B cell (primary cell): ENCODE results near the gene IKZF1. TPM values are rescaled to one million over a fixed set of nuclear protein-coding genes. Genes with fewer than 3 reads are reported as not detected.

Source experiments
- ATAC-seq: fragments of 200-7000 bp; cut with Tn5 transposase; one replicate; pipeline ENCODE4 v1.10.0; 2021; ENCODE audit warnings: low read depth, mild to moderate bottlenecking, moderate number of reproducible peaks, moderate library complexity
- CTCF ChIA-PET: fragments of 350-600 bp; sonication (Branson Sonifier 250); formaldehyde crosslinking; loops from one replicate; lab custom pipeline; 2021; ENCODE audit warnings: antibody characterized with exemption, inconsistent platforms; lab: Charles Lee
- POLR2A ChIA-PET: fragments of 350-600 bp; sonication (Branson Sonifier 250); formaldehyde crosslinking; loops from one replicate; lab custom pipeline; 2021; ENCODE audit warnings: antibody characterized with exemption; lab: Charles Lee
- DNase-seq: peaks from one replicate; pipeline ENCODE4 v3.0.0; 2013
- H2AFZ ChIP-seq: 2 replicates; pipeline ENCODE4 v1.6.1; 2012; ENCODE audit warnings: mild to moderate bottlenecking, low read depth, low read length; ENCODE audit not compliant: insufficient read depth, poor library complexity, severe bottlenecking
- H3K27ac ChIP-seq, 2 donors: 1 replicate in 1 of 2; 2 replicates in 1 of 2; pipeline ENCODE4 v1.5.1; 2012 to 2013; ENCODE audit warnings: low read length in 2 of 2, mild to moderate bottlenecking in 2 of 2, moderate library complexity in 1 of 2
- H3K27me3 ChIP-seq, 4 experiments: fragments of 200-600 bp in 1 of 4; sonication (generic) in 1 of 4; replicated peaks in 1 of 4; 1 replicate in 2 of 4; 2 replicates in 2 of 4; pipeline versions ENCODE4 v1.6.1 to v1.7.0; 2013 to 2016; ENCODE audit warnings: low read length in 3 of 4, mild to moderate bottlenecking in 2 of 4, mixed read lengths in 1 of 4, moderate library complexity in 1 of 4; ENCODE audit not compliant: insufficient read depth in 4 of 4, control insufficient read depth in 3 of 4; ENCODE audit errors: control extremely low read depth in 1 of 4
- H3K36me3 ChIP-seq, 2 experiments: replicated peaks in 1 of 2; 1 replicate in 1 of 2; 2 replicates in 1 of 2; pipeline versions ENCODE4 v1.6.1 to v1.7.1; 2013; ENCODE audit warnings: low read length in 1 of 2; ENCODE audit not compliant: insufficient read depth in 2 of 2, control insufficient read depth in 1 of 2; ENCODE audit errors: control extremely low read depth in 1 of 2, extremely low read depth in 1 of 2
- H3K4me1 ChIP-seq, 2 donors: fragments of 200-600 bp in 1 of 2; sonication (generic) in 1 of 2; 1 replicate in 1 of 2; 2 replicates in 1 of 2; pipeline versions ENCODE4 v1.5.1 to v1.6.1; 2013 to 2017; ENCODE audit warnings: low read length in 2 of 2; ENCODE audit not compliant: control insufficient read depth in 2 of 2, insufficient read depth in 2 of 2
- H3K4me2 ChIP-seq: replicated peaks from 2 replicates; pipeline ENCODE3; 2012; ENCODE audit warnings: mild to moderate bottlenecking, low read depth, low read length; ENCODE audit not compliant: poor library complexity, severe bottlenecking
- H3K4me3 ChIP-seq, 5 experiments: fragments of 200-600 bp in 1 of 5; sonication (generic) in 1 of 5; 1 replicate in 3 of 5; 2 replicates in 2 of 5; pipeline versions ENCODE4 v1.5.1 to v1.7.0; 2011 to 2016; ENCODE audit warnings: low read length in 4 of 5, mild to moderate bottlenecking in 4 of 5, low read depth in 2 of 5, control low read depth in 1 of 5, moderate library complexity in 1 of 5; ENCODE audit not compliant: insufficient read depth in 1 of 5; ENCODE audit errors: control extremely low read depth in 1 of 5, extremely low read depth in 1 of 5
- H3K79me2 ChIP-seq: fragments of 200-600 bp; sonication (generic); one replicate; pipeline ENCODE4 v1.6.0; 2016; ENCODE audit warnings: low read length; ENCODE audit not compliant: control insufficient read depth, insufficient read depth
- H3K9ac ChIP-seq: fragments of 200-600 bp; sonication (generic); 2 replicates; pipeline ENCODE4 v1.6.1; 2017; ENCODE audit warnings: mild to moderate bottlenecking, low read length, moderate library complexity
- H3K9me3 ChIP-seq, 3 donors: one replicate each; pipeline versions ENCODE4 v1.6.1 to v1.7.1; 2013; ENCODE audit warnings: low read length in 2 of 3; ENCODE audit not compliant: control insufficient read depth in 2 of 3, insufficient read depth in 1 of 3; ENCODE audit errors: control extremely low read depth in 1 of 3
- H4K20me1 ChIP-seq: 2 replicates; pipeline ENCODE4 v1.6.0; 2012; ENCODE audit warnings: mild to moderate bottlenecking, low read length; ENCODE audit not compliant: insufficient read depth, control insufficient read depth, poor library complexity, severe bottlenecking
- H3K27ac Mint-ChIP-seq: one replicate; pipeline ENCODE4 v1.8.0; 2021; ENCODE audit warnings: mixed read lengths
- H3K27me3 Mint-ChIP-seq: one replicate; pipeline ENCODE4 v1.8.0; 2021; ENCODE audit warnings: mixed read lengths
- H3K4me1 Mint-ChIP-seq: one replicate; pipeline ENCODE4 v1.8.0; 2021; ENCODE audit warnings: mixed read lengths
- H3K4me3 Mint-ChIP-seq: one replicate; pipeline ENCODE4 v1.8.0; 2021; ENCODE audit warnings: mixed read lengths
- H3K9me3 Mint-ChIP-seq: one replicate; pipeline ENCODE4 v1.8.0; 2022; ENCODE audit warnings: mixed read lengths; ENCODE audit not compliant: insufficient read depth
- EZH2 ChIP-seq: IDR thresholded peaks from 2 replicates; pipeline ENCODE4 v1.6.1; 2012; ENCODE audit warnings: borderline replicate concordance, low read depth, mild to moderate bottlenecking, moderate library complexity, low read length; ENCODE audit not compliant: insufficient read depth, poor library complexity, severe bottlenecking
- WGBS: methylation state at CpG from one replicate; pipeline ENCODE4 v1.1.5; 2013; ENCODE audit warnings: missing lambda C conversion rate; ENCODE audit not compliant: insufficient coverage; 5-methylcytosine and 5-hydroxymethylcytosine counted together
- intact Hi-C: fragments of 100-400 bp; cut with micrococcal nuclease; formaldehyde crosslinking; loops from one replicate; pipeline ENCODE4 v1.10.0; 2022
- polyA plus RNA-seq: library from polyadenylated mRNA; depleted of rRNA; stranded (reverse); fragments of >200 nt; gene quantifications from 2 replicates; pipeline ENCODE4 v1.2.3, GENCODE V29; 2012
- total RNA-seq, 2 donors: library from RNA; stranded (reverse); fragments of 120-200 nt in 1 of 2; gene quantifications; 1 replicate in 1 of 2; 2 replicates in 1 of 2; pipeline versions ENCODE4 v1.2.3 to v1.2.4, GENCODE V29; 2013 to 2022
- TF ChIP-seq, protein P1 (sequence below): fragments of 200-600 bp; IDR thresholded peaks from one replicate; pipeline ENCODE4 v1.8.0; 2022; ENCODE audit warnings: antibody characterized with exemption, mild to moderate bottlenecking

IKZF1 gene
- total and polyA plus RNA-seq, 2 donors (not counting 1 experiment from before 2014, with no cell fraction given): 199 to 254 TPM

DNA sequence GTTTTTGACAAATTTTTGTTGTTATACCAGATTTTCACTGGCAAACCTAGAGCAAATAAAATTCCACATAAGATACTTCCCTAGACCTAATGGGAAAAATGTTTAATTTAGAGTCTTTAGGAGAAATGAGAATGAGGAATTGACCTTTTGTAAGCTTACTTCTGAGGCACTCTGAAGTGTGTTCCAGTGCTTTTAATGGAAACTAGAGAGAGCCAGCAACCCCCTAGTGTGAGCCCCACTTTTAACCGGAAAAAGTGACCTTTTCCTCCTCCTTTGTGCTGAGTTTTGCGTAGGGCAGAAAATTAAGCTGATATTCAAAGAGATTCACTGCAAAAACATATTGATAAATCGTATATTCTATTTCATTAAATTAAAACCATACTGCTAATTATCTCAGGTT is 5.2 kb downstream of the IKZF1 start:
- Histone ChIP-seq H3K79me2 (peaks cover 100% of the 10 kb centered on the region), H4K20me1 (peaks cover 15% of the 10 kb centered on the region), H2AFZ (no peak overlapping the region), H3K27ac (peak overlapping the region; percentile 64 to 83), H3K4me1 (peaks cover 64 to 65% of the 10 kb centered on the region in 2 donors), H3K9ac (peak overlapping the region; percentile 92), H3K4me2 (peak overlapping the region; percentile 82), H3K36me3 (peaks cover 0 to 8% of the 10 kb centered on the region in 2 experiments), H3K4me3 (peak overlapping the region; percentile 74 to 99 (median 87)), H3K27me3 (no peaks in the 10 kb centered on the region), H3K9me3 (no peaks in the 10 kb centered on the region)
- Mint-ChIP-seq H3K4me3 (peak overlapping the region; percentile 91), H3K4me1 (peaks cover 71% of the 10 kb centered on the region), H3K9me3 (no peaks in the 10 kb centered on the region), H3K27me3 (no peaks in the 10 kb centered on the region), H3K27ac (peak overlapping the region; percentile 94)
- ChIA-PET CTCF (interaction anchor here (0.6 to 10.4 kb wide), 18 partner anchors 10 to 217 kb away, joined by 3 to 111 read pairs (median 6); no protein-coding TSS in a partner anchor), POLR2A (interaction anchor here (0.7 to 3.4 kb wide), 7 partner anchors 9 to 103 kb away, joined by 3 to 12 read pairs (median 4); no protein-coding TSS in a partner anchor)
- no CpG with 5 or more reads among the region's 3 CpGs for WGBS
- no peak for ATAC-seq
- intact Hi-C loops: loop anchor here (5.0 kb wide), 2 partner anchors 103 to 162 kb away; no protein-coding TSS in a partner anchor
- TF ChIP-seq, protein P1, sequence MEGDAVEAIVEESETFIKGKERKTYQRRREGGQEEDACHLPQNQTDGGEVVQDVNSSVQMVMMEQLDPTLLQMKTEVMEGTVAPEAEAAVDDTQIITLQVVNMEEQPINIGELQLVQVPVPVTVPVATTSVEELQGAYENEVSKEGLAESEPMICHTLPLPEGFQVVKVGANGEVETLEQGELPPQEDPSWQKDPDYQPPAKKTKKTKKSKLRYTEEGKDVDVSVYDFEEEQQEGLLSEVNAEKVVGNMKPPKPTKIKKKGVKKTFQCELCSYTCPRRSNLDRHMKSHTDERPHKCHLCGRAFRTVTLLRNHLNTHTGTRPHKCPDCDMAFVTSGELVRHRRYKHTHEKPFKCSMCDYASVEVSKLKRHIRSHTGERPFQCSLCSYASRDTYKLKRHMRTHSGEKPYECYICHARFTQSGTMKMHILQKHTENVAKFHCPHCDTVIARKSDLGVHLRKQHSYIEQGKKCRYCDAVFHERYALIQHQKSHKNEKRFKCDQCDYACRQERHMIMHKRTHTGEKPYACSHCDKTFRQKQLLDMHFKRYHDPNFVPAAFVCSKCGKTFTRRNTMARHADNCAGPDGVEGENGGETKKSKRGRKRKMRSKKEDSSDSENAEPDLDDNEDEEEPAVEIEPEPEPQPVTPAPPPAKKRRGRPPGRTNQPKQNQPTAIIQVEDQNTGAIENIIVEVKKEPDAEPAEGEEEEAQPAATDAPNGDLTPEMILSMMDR: no peak
- no peak for TF ChIP-seq EZH2
- no peak for DNase-seq

DNA sequence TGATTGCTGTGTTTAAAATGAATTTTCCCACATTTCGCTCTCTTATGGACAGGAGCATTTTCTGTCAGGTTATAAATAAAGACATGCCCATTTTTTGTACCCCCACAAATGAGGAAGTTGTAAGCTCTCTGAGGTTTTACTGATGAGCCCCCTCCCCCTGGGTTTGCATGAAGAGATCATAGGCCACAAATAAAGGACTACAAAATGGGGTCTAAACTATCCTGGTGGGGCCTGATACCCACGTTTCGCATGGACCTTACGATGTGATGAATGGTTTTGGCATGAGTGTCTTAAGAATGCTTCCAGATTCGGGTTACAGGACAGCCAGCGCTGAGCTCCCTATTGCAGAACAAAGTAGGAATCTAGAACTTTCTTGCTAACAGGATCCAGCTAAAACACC is 5.8 kb downstream of the IKZF1 start:
- Histone ChIP-seq H3K4me2 (peak overlapping the region; percentile 82), H3K27me3 (no peaks in the 10 kb centered on the region), H3K36me3 (peaks cover 0 to 11% of the 10 kb centered on the region in 2 experiments), H2AFZ (peak overlapping the region; percentile 41), H3K27ac (peak overlapping the region; percentile 64 to 83), H3K4me3 (peak overlapping the region; percentile 74 to 99 (median 87)), H3K9ac (peak overlapping the region; percentile 92), H3K9me3 (no peaks in the 10 kb centered on the region), H4K20me1 (peaks cover 21% of the 10 kb centered on the region), H3K4me1 (peaks cover 70 to 72% of the 10 kb centered on the region in 2 donors), H3K79me2 (peaks cover 100% of the 10 kb centered on the region)
- no peak for TF ChIP-seq EZH2
- TF ChIP-seq, protein P1: no peak
- ATAC-seq (peak; percentile 11), DNase-seq (peak; percentile 65)
- ChIA-PET CTCF (interaction anchor here (0.6 to 10.4 kb wide), 19 partner anchors 9 to 218 kb away, joined by 3 to 111 read pairs (median 5); no protein-coding TSS in a partner anchor), POLR2A (interaction anchor here (0.8 to 3.4 kb wide), 8 partner anchors 9 to 162 kb away, joined by 3 to 12 read pairs (median 3); no protein-coding TSS in a partner anchor)
- no peaks in the 10 kb centered on the region for H3K27me3 Mint-ChIP-seq
- H3K27ac Mint-ChIP-seq: peak overlapping the region; percentile 97
- intact Hi-C loops: no loop called here
- H3K4me1 Mint-ChIP-seq: peaks cover 78% of the 10 kb centered on the region
- H3K4me3 Mint-ChIP-seq: peak overlapping the region; percentile 91
- 24% methylated on average over 4 of the region's 6 CpGs for WGBS
- H3K9me3 Mint-ChIP-seq: no peaks in the 10 kb centered on the region
